GM19438 (cell line): Measurements from ENCODE around the gene FER.
A peak's percentile ranks its signal among the peaks of the same experiment; 100 is the strongest.

Source experiments
- ATAC-seq: cut with Tn5 transposase; IDR thresholded peaks from one replicate; pipeline ENCODE4 v1.9.1; 2021; ENCODE audit warnings: low read depth; ENCODE audit not compliant: unreplicated experiment

The FER gene

DNA sequence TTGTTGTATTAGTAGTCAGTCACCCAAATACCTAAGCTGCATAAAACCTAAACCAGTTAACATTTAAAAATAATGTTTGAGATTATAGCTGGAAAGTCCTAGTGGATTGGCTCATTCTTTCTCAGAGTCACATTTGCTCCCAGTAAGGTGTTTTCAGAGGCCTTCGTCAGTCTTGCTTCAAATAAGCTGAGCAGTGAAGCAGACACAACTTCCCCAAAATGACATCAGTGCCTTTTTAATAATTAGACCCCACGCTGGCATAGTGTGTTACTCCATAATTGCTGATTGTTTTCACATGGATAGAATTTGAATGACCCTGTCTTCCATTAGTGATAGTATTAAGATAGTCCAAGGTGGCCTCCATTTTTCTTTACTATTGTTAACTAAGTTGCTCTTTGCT, 416.3 kb downstream of the FER start:
- no peak for ATAC-seq

- ATAC-seq = no peak
Observed at GRCh38 chr5:109167586-109167985, 419.9 kb downstream of the FER start.

- ATAC-seq = no peak
Observed at GRCh38 chr5:109168151-109168550, 420.5 kb downstream of the FER start.

GRCh38 chr5:109170629-109171350, 423.1 kb downstream of the FER start:
- no peak for ATAC-seq

GRCh38 chr5:109171437-109172073, 423.9 kb downstream of the FER start:
- peak; percentile 64 for ATAC-seq

- ATAC-seq = no peak
Observed at GRCh38 chr5:109173036-109173794, 425.5 kb downstream of the FER start.

DNA sequence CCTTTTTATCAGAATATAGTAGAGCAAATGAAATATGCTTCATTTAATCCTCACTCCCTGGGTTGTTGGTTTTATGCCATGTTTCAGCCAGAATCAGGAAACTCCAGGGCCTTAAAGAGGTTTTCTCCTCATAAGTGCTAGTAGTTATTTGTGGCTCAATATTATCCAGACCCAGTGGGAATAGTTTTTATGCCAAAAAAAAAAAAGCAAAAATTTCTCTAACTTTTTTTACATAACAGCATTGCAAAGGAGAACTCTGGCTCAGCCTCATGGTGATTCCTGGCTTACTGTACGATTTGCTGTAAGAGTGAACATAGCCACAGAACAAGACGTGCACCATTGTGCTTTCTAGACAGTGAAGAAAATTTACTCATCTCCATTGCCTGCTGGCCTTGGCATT, 429.5 kb downstream of the FER start:
- no peak for ATAC-seq

GRCh38 chr5:109177782-109178181, 430.1 kb downstream of the FER start:
- ATAC-seq = no peak

GRCh38 chr5:109180668-109181067, 433.0 kb downstream of the FER start:
- no peak for ATAC-seq

DNA sequence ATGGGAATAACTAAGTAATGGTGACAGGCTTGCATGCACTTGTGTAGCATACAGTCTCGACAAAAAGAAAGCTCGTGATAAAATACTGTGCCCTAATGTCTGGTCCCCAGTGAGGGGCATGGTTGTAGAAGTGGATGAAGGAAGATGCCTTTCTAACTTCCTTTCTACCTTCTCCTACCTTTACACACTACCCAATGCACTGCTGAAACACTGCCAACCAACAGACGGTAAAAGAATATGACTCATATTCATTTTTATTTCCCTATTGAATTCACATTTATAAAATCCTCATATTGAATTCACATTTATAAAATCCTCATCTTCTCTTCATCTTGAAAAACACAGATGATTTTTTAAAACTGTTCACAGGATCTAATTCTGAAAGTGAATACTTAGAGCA, 439.1 kb downstream of the FER start:
- no peak for ATAC-seq

DNA sequence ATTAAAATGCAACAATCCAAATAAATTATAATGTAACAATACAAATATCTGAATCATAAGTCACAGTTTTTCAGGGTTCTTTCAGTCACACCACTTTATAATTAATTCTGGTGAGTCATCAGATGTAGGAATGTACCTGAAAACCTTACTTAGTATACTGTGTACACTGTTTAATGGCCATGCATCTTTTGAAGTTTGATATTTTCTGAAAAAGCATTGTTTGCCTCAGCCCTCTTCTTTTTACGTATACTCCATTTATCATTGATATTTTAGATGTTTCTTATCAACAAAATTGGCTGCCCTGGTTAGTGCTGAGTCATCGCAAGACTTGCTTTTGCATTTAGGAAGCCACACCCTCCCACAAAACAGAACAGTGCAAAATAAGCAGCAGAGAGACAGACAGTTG, 443.5 kb downstream of the FER start:
- ATAC-seq = no peak

DNA sequence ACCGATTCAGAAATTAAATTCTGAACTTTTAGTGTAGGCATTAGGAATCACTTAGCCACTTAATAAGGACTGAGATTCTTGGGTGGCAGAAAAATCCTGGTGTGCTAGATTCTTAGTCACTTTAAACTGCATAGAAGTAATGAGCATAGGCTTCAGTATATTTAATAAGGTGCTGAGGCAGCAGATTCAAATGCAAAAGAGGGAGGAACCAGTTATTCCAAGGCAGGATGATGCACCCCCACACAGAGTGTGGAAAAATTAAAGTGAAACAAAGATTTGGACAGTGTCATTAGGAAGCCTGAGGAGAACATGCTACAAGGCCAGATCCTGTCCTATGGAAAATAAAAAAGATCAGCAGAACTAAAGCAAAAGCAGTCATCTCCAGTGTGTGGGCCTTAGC, 444.3 kb downstream of the FER start:
- ATAC-seq = no peak

GRCh38 chr5:109192555-109193281, 445.0 kb downstream of the FER start:
- ATAC-seq = no peak

DNA sequence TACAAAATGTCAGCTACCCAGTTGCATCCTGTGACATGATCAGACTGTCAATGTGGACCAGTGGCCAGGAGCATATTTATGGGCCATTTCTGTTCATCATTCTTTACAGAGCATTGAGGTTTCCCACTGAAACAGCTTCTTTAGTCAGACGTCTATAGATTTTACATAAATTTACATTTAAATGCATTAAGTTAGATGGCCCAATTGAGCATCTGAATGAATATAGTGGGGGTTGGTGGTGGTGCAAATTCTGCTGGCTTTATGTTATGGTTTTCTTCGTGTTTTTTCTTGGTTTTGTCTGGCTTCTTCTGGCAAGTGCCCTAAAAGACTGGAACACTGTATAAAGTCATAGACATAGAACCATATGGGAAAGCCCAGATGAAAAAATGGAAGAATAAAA, 448.0 kb downstream of the FER start:
- ATAC-seq = no peak

DNA sequence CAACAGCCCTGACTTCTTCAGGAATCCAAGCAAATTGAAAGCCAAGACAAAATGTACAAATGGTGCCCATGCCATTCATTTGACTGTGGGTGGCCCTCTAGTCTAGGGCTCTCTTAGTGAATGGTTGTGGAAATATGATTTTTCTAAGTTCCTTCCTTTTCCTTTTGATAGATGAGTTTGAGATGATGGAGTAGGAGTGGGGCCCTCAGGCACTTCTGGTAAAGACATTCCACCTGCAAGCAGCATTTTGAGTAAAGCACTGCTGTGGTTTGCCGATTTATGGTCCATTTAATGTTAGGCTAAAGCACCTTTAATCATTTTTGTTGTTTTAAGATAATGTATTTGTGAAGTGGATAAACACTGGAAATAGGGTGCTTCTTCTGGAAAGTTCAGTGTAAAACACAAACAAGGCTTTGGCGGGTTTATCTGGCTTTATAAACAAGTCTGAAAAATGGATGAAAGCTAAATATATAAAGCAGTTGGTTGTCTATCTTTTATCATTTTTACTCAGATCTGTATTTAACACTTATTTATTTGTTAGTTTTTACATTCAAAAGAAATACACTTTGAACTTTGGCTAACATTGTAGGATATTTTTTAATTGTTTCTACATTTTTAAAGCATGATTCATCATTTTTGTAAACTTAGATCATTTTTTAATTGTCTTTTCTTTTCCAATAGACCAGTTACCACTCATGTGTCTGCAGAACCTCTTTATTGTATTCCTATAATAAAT, 448.6 kb downstream of the FER start:
- no peak for ATAC-seq

GRCh38 chr5:109196823-109197160, 449.1 kb downstream of the FER start:
- ATAC-seq = no peak

DNA sequence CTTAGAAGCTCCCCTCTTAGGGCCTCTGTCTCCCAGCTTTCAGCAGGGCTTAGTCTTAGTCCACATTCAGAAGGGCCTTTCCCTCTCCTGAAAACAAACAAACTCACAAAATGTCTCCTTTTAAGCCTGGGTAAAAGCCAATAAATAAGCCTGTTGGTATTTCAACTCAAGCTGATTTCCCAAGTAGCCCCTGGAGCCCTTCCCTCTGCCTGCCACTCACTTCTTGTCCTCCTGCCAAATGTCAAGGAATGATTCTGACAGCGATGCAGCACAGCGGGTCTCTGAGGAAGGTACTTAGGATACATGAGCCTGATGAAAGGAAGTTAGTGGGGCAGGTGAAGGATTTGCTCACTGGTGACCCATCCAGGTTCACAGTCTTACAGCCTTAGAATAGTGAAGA, 451.6 kb downstream of the FER start:
- no peak for ATAC-seq

GRCh38 chr5:109199799-109200620, 452.3 kb downstream of the FER start:
- no peak for ATAC-seq

DNA sequence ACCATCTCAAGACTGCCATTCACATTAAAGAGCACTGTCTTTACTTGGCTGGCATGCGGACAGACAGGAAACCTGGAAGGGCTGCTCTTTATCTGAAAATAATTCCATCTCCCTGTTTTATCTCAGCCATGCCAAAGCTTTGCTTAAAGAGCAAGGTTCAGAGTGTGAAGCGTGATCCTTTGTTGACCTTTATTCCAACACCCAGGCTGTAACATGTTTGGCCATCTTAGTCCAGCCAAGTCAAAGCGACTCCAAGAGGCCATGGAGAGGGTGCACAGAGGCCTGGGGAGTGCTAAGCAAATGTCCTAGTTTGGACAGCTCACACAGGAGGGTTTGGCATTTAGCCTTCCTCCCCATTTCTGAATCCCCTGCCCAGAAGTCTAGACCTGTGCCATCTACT, 467.3 kb downstream of the FER start:
- ATAC-seq = no peak

DNA sequence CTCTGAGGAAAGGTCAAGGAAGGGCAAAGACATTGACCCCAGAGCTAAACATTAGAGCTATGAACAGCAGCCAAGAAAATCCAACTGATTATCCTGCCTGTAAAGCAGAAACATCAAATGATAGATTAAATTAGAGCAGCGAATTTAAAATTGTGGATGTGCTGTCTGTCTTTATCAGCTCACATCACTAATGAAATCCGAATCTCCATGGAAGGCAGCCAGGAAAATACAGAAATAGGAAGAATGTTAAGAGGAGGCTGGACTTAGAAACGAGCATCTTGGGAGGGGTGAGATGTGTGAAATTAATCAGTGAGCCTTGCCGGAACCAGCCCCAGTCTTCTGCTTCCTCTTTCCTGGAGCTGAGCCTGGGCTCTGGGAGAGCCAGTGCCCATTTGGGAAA, 471.1 kb downstream of the FER start:
- ATAC-seq = no peak
